B cell (primary cell): ENCODE results near the gene RNF32. TPM values are rescaled to one million over a fixed set of nuclear protein-coding genes. Genes with fewer than 3 reads are reported as not detected.

Experiments used
- ATAC-seq: fragments of 200-7000 bp; cut with Tn5 transposase; one replicate; pipeline ENCODE4 v1.10.0; 2021; ENCODE audit warnings: low read depth, mild to moderate bottlenecking, moderate number of reproducible peaks, moderate library complexity
- CTCF ChIA-PET: fragments of 350-600 bp; sonication (Branson Sonifier 250); formaldehyde crosslinking; loops from one replicate; lab custom pipeline; 2021; ENCODE audit warnings: antibody characterized with exemption, inconsistent platforms; lab: Charles Lee
- POLR2A ChIA-PET: fragments of 350-600 bp; sonication (Branson Sonifier 250); formaldehyde crosslinking; loops from one replicate; lab custom pipeline; 2021; ENCODE audit warnings: antibody characterized with exemption; lab: Charles Lee
- DNase-seq: peaks from one replicate; pipeline ENCODE4 v3.0.0; 2013
- H2AFZ ChIP-seq: 2 replicates; pipeline ENCODE4 v1.6.1; 2012; ENCODE audit warnings: mild to moderate bottlenecking, low read depth, low read length; ENCODE audit not compliant: insufficient read depth, poor library complexity, severe bottlenecking
- H3K27ac ChIP-seq, 2 donors: 1 replicate in 1 of 2; 2 replicates in 1 of 2; pipeline ENCODE4 v1.5.1; 2012 to 2013; ENCODE audit warnings: low read length in 2 of 2, mild to moderate bottlenecking in 2 of 2, moderate library complexity in 1 of 2
- H3K27me3 ChIP-seq, 4 experiments: fragments of 200-600 bp in 1 of 4; sonication (generic) in 1 of 4; replicated peaks in 1 of 4; 1 replicate in 2 of 4; 2 replicates in 2 of 4; pipeline versions ENCODE4 v1.6.1 to v1.7.0; 2013 to 2016; ENCODE audit warnings: low read length in 3 of 4, mild to moderate bottlenecking in 2 of 4, mixed read lengths in 1 of 4, moderate library complexity in 1 of 4; ENCODE audit not compliant: insufficient read depth in 4 of 4, control insufficient read depth in 3 of 4; ENCODE audit errors: control extremely low read depth in 1 of 4
- H3K36me3 ChIP-seq, 2 experiments: replicated peaks in 1 of 2; 1 replicate in 1 of 2; 2 replicates in 1 of 2; pipeline versions ENCODE4 v1.6.1 to v1.7.1; 2013; ENCODE audit warnings: low read length in 1 of 2; ENCODE audit not compliant: insufficient read depth in 2 of 2, control insufficient read depth in 1 of 2; ENCODE audit errors: control extremely low read depth in 1 of 2, extremely low read depth in 1 of 2
- H3K4me1 ChIP-seq, 2 donors: fragments of 200-600 bp in 1 of 2; sonication (generic) in 1 of 2; 1 replicate in 1 of 2; 2 replicates in 1 of 2; pipeline versions ENCODE4 v1.5.1 to v1.6.1; 2013 to 2017; ENCODE audit warnings: low read length in 2 of 2; ENCODE audit not compliant: control insufficient read depth in 2 of 2, insufficient read depth in 2 of 2
- H3K4me2 ChIP-seq: replicated peaks from 2 replicates; pipeline ENCODE3; 2012; ENCODE audit warnings: mild to moderate bottlenecking, low read depth, low read length; ENCODE audit not compliant: poor library complexity, severe bottlenecking
- H3K4me3 ChIP-seq, 5 experiments: fragments of 200-600 bp in 1 of 5; sonication (generic) in 1 of 5; 1 replicate in 3 of 5; 2 replicates in 2 of 5; pipeline versions ENCODE4 v1.5.1 to v1.7.0; 2011 to 2016; ENCODE audit warnings: low read length in 4 of 5, mild to moderate bottlenecking in 4 of 5, low read depth in 2 of 5, control low read depth in 1 of 5, moderate library complexity in 1 of 5; ENCODE audit not compliant: insufficient read depth in 1 of 5; ENCODE audit errors: control extremely low read depth in 1 of 5, extremely low read depth in 1 of 5
- H3K79me2 ChIP-seq: fragments of 200-600 bp; sonication (generic); one replicate; pipeline ENCODE4 v1.6.0; 2016; ENCODE audit warnings: low read length; ENCODE audit not compliant: control insufficient read depth, insufficient read depth
- H3K9ac ChIP-seq: fragments of 200-600 bp; sonication (generic); 2 replicates; pipeline ENCODE4 v1.6.1; 2017; ENCODE audit warnings: mild to moderate bottlenecking, low read length, moderate library complexity
- H3K9me3 ChIP-seq, 3 donors: one replicate each; pipeline versions ENCODE4 v1.6.1 to v1.7.1; 2013; ENCODE audit warnings: low read length in 2 of 3; ENCODE audit not compliant: control insufficient read depth in 2 of 3, insufficient read depth in 1 of 3; ENCODE audit errors: control extremely low read depth in 1 of 3
- H4K20me1 ChIP-seq: 2 replicates; pipeline ENCODE4 v1.6.0; 2012; ENCODE audit warnings: mild to moderate bottlenecking, low read length; ENCODE audit not compliant: insufficient read depth, control insufficient read depth, poor library complexity, severe bottlenecking
- H3K27ac Mint-ChIP-seq: one replicate; pipeline ENCODE4 v1.8.0; 2021; ENCODE audit warnings: mixed read lengths
- H3K27me3 Mint-ChIP-seq: one replicate; pipeline ENCODE4 v1.8.0; 2021; ENCODE audit warnings: mixed read lengths
- H3K4me1 Mint-ChIP-seq: one replicate; pipeline ENCODE4 v1.8.0; 2021; ENCODE audit warnings: mixed read lengths
- H3K4me3 Mint-ChIP-seq: one replicate; pipeline ENCODE4 v1.8.0; 2021; ENCODE audit warnings: mixed read lengths
- H3K9me3 Mint-ChIP-seq: one replicate; pipeline ENCODE4 v1.8.0; 2022; ENCODE audit warnings: mixed read lengths; ENCODE audit not compliant: insufficient read depth
- CTCF ChIP-seq: fragments of 200-600 bp; IDR thresholded peaks from one replicate; pipeline ENCODE4 v1.8.0; 2022; ENCODE audit warnings: antibody characterized with exemption, mild to moderate bottlenecking
- EZH2 ChIP-seq: IDR thresholded peaks from 2 replicates; pipeline ENCODE4 v1.6.1; 2012; ENCODE audit warnings: borderline replicate concordance, low read depth, mild to moderate bottlenecking, moderate library complexity, low read length; ENCODE audit not compliant: insufficient read depth, poor library complexity, severe bottlenecking
- WGBS: methylation state at CpG from one replicate; pipeline ENCODE4 v1.1.5; 2013; ENCODE audit warnings: missing lambda C conversion rate; ENCODE audit not compliant: insufficient coverage; 5-methylcytosine and 5-hydroxymethylcytosine counted together
- intact Hi-C: fragments of 100-400 bp; cut with micrococcal nuclease; formaldehyde crosslinking; loops from one replicate; pipeline ENCODE4 v1.10.0; 2022
- polyA plus RNA-seq: library from polyadenylated mRNA; depleted of rRNA; stranded (reverse); fragments of >200 nt; gene quantifications from 2 replicates; pipeline ENCODE4 v1.2.3, GENCODE V29; 2012
- total RNA-seq, 2 donors: library from RNA; stranded (reverse); fragments of 120-200 nt in 1 of 2; gene quantifications; 1 replicate in 1 of 2; 2 replicates in 1 of 2; pipeline versions ENCODE4 v1.2.3 to v1.2.4, GENCODE V29; 2013 to 2022

Gene RNF32
- total and polyA plus RNA-seq, 2 donors (not counting 1 experiment from before 2014, with no cell fraction given): 1.6 to 2.3 TPM

- H3K4me1 Mint-ChIP-seq: peaks cover 3% of the 10 kb centered on the region
- peaks cover 0 to 19% (median 5%) of the 10 kb centered on the region in 4 experiments for H3K27me3 ChIP-seq
- peaks cover 9 to 13% of the 10 kb centered on the region in 2 donors for H3K4me1 ChIP-seq
- DNase-seq (no peak), ATAC-seq (no peak)
- ChIA-PET POLR2A (no interaction called here), CTCF (no interaction called here)
- no peak overlapping the region for H3K27ac Mint-ChIP-seq
- H3K9ac ChIP-seq: no peak overlapping the region
- H3K79me2 ChIP-seq: no peaks in the 10 kb centered on the region
- TF ChIP-seq EZH2 (no peak), CTCF (no peak)
- no peaks in the 10 kb centered on the region for H4K20me1 ChIP-seq
- no peak overlapping the region for H3K4me2 ChIP-seq
- intact Hi-C loops: no loop called here
- H3K9me3 Mint-ChIP-seq: no peaks in the 10 kb centered on the region
- H3K9me3 ChIP-seq: peaks cover 0 to 10% (median 0%) of the 10 kb centered on the region in 3 donors
- H3K27me3 Mint-ChIP-seq: peaks cover 33% of the 10 kb centered on the region
- H3K36me3 ChIP-seq: no peaks in the 10 kb centered on the region
- H3K27ac ChIP-seq: no peak overlapping the region
- no peak overlapping the region for H3K4me3 Mint-ChIP-seq
- no peak overlapping the region for H3K4me3 ChIP-seq
- WGBS: 100% methylated on average over 1 of the region's 5 CpGs
- H2AFZ ChIP-seq: no peak overlapping the region
Observed at GRCh38 chr7:156606135-156606534, 34.4 kb upstream of the RNF32 start.

GRCh38 chr7:156606691-156607331, 33.8 kb upstream of the RNF32 start:
- Mint-ChIP-seq H3K4me3 (no peak overlapping the region), H3K9me3 (no peaks in the 10 kb centered on the region), H3K27me3 (peaks cover 33% of the 10 kb centered on the region), H3K4me1 (peaks cover 3% of the 10 kb centered on the region), H3K27ac (no peak overlapping the region)
- CTCF ChIA-PET: no interaction called here
- no peak overlapping the region for H2AFZ ChIP-seq
- H3K4me3 ChIP-seq: peak overlapping the region in 1 of 5 experiments; percentile 55
- peaks cover 9 to 13% of the 10 kb centered on the region in 2 donors for H3K4me1 ChIP-seq
- H3K79me2 ChIP-seq: no peaks in the 10 kb centered on the region
- H3K27me3 ChIP-seq: peaks cover 0 to 19% (median 5%) of the 10 kb centered on the region in 4 experiments
- DNase-seq (no peak), ATAC-seq (no peak)
- H3K36me3 ChIP-seq: no peaks in the 10 kb centered on the region
- peaks cover 0 to 10% (median 0%) of the 10 kb centered on the region in 3 donors for H3K9me3 ChIP-seq
- H3K9ac ChIP-seq: no peak overlapping the region
- POLR2A ChIA-PET: no interaction called here
- TF ChIP-seq EZH2: no peak
- no peak for TF ChIP-seq CTCF
- intact Hi-C loops: no loop called here
- 100% methylated on average over 1 of the region's 14 CpGs for WGBS
- H4K20me1 ChIP-seq: no peaks in the 10 kb centered on the region
- H3K27ac ChIP-seq: no peak overlapping the region
- H3K4me2 ChIP-seq: peak overlapping the region; percentile 77
